Testis (tissue), 3 donors: Measurements from ENCODE around the gene LAS1L. TPM values are rescaled to one million over a fixed set of nuclear protein-coding genes. Genes with fewer than 3 reads are reported as not detected.
"Not testable (repeated sequence)": the region's sequence is repeated elsewhere in the genome, so short reads cannot be mapped to it uniquely, and the experiment has no call there.

Source experiments
- DNase-seq: peaks from one replicate; pipeline ENCODE4 v3.0.0-alpha.2; 2019
- H3K27ac ChIP-seq, 2 donors: fragments of 200-600 bp; sonication (generic); one replicate each; pipeline ENCODE4 v1.5.1; 2019
- H3K27me3 ChIP-seq: fragments of 200-600 bp; sonication (generic); one replicate; pipeline ENCODE4 v1.5.1; 2019
- H3K36me3 ChIP-seq: fragments of 200-600 bp; sonication (generic); one replicate; pipeline ENCODE4 v1.5.1; 2017; ENCODE audit warnings: low read depth; ENCODE audit errors: missing control alignments
- H3K4me1 ChIP-seq: fragments of 200-600 bp; sonication (generic); one replicate; pipeline ENCODE4 v1.5.1; 2019
- H3K4me3 ChIP-seq, 2 donors: fragments of 200-600 bp; sonication (generic); one replicate each; pipeline ENCODE4 v1.5.1; 2017 to 2019
- H3K9me3 ChIP-seq: fragments of 200-600 bp; sonication (generic); one replicate; pipeline ENCODE4 v1.5.1; 2017
- POLR2A ChIP-seq: fragments of 450-650 bp; IDR thresholded peaks from one replicate; pipeline ENCODE4 v1.6.1; 2017; ENCODE audit warnings: antibody characterized with exemption, mild to moderate bottlenecking, moderate library complexity
- WGBS, 2 donors: methylation state at CpG; one replicate each; pipeline ENCODE4 v1.1.5; 2018; 5-methylcytosine and 5-hydroxymethylcytosine counted together
- intact Hi-C: fragments of 100-400 bp; cut with DNase I; formaldehyde crosslinking; loops from one replicate; pipeline ENCODE4 v1.15.1; 2023; ENCODE audit warnings: low total_unique reads
- polyA plus RNA-seq: library from polyadenylated mRNA; stranded (reverse); fragments of 350-450 nt; fragmentation: Illumina TruSeq; extraction: RNeasy Lipid Tissue Mini Kit (QIAGEN cat#74804); gene quantifications from one replicate; pipeline ENCODE4 v1.2.3, GENCODE V29; 2014; ENCODE audit warnings: low read depth, low replicate concordance; ENCODE audit not compliant: insufficient read depth
- total RNA-seq, 2 donors: library from RNA; depleted of rRNA; stranded (reverse); fragments of >200 nt; gene quantifications; one replicate each; pipeline ENCODE4 v1.2.3, GENCODE V29; 2016
- TF ChIP-seq, protein P1 (sequence below), 3 experiments: fragments of 450-650 bp in 2 of 3; fragments of 200-600 bp in 1 of 3; sonication (generic) in 1 of 3; IDR thresholded peaks; one replicate each; pipeline ENCODE4 v1.5.1; 2016 to 2019; ENCODE audit warnings: antibody characterized with exemption in 3 of 3, mild to moderate bottlenecking in 2 of 3, moderate library complexity in 1 of 3

LAS1L gene
- total and polyA plus RNA-seq, 3 donors from 2014 or later, result 50.8 to 89.7 (median 87.8) TPM

DNA sequence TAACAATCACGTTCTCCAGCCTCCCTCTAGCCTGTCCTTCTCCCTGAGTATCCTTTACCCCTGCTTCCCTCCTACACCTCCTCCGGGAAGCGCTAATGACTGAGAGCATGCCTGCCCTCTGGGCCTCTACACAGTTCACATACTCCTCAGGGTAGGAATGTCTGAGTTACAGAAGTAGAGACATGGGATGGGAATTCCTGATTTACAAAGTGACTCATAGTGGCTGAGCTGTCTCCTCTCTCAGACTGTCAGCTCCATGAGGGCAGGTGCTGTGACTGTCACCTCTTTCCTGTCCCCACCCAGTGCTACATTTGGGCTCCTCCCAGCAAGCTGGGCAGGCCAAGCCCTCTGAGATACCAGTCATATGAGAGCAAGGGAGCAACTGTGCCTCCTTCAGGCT is 2.6 kb downstream of the LAS1L start:
- H3K4me3 ChIP-seq, result no peak overlapping the region
- intact Hi-C loops, result no loop called here
- H3K36me3 ChIP-seq, result no peaks in the 10 kb centered on the region
- no peaks in the 10 kb centered on the region for H3K9me3 ChIP-seq
- no peak for TF ChIP-seq POLR2A
- TF ChIP-seq, protein P1, sequence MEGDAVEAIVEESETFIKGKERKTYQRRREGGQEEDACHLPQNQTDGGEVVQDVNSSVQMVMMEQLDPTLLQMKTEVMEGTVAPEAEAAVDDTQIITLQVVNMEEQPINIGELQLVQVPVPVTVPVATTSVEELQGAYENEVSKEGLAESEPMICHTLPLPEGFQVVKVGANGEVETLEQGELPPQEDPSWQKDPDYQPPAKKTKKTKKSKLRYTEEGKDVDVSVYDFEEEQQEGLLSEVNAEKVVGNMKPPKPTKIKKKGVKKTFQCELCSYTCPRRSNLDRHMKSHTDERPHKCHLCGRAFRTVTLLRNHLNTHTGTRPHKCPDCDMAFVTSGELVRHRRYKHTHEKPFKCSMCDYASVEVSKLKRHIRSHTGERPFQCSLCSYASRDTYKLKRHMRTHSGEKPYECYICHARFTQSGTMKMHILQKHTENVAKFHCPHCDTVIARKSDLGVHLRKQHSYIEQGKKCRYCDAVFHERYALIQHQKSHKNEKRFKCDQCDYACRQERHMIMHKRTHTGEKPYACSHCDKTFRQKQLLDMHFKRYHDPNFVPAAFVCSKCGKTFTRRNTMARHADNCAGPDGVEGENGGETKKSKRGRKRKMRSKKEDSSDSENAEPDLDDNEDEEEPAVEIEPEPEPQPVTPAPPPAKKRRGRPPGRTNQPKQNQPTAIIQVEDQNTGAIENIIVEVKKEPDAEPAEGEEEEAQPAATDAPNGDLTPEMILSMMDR (IDR thresholded peaks at IDR 0.05), result no peak
- H3K27ac ChIP-seq, result no peak overlapping the region
- no peak for DNase-seq
- 63 to 86% methylated on average over 3 of the region's 3 CpGs for WGBS, 2 donors
- no peaks in the 10 kb centered on the region for H3K27me3 ChIP-seq
- H3K4me1 ChIP-seq, result peaks cover 4% of the 10 kb centered on the region

DNA sequence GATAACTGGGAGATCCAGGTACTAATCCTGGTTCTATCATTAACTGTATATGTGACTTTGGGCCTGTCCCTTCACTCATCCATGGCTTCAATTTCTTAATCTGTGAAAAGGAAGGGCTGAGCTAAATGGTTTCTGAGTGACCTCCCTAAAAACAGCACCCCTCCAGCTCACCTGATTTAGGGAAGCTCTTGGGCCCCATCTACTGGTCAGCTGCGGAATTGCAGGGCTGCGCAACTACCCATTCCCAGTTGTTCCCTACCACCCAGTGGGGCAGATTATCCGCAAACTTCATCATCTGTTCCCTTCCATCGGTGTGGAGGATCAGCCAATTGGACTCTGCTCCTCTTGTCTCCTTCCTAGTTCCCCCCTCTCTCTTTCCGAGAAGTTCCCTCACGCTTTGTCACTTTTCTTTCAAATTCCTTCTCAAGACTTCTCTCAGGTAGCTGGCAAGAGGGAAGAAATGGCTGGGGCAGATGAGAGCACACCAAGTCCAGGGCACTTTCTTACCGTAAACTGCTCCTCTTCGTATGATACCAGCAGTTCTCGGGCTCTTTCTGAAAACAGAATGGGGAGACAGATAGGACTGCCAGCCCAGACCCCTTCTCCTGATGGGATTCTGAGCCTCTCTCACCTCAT is 5.8 kb downstream of the LAS1L start:
- Histone ChIP-seq H3K27me3 (no peaks in the 10 kb centered on the region), H3K9me3 (no peaks in the 10 kb centered on the region), H3K4me1 (peaks cover 4% of the 10 kb centered on the region), H3K4me3 (no peak overlapping the region), H3K27ac (no peak overlapping the region), H3K36me3 (no peaks in the 10 kb centered on the region)
- TF ChIP-seq, protein P1 (IDR thresholded peaks at IDR 0.05), result peak; percentile 58 to 84 (median 74)
- TF ChIP-seq POLR2A, result no peak
- intact Hi-C loops, result no loop called here
- WGBS, 2 donors, result 60 to 61% methylated on average over 9 of the region's 9 CpGs
- peak; percentile 59 for DNase-seq

DNA sequence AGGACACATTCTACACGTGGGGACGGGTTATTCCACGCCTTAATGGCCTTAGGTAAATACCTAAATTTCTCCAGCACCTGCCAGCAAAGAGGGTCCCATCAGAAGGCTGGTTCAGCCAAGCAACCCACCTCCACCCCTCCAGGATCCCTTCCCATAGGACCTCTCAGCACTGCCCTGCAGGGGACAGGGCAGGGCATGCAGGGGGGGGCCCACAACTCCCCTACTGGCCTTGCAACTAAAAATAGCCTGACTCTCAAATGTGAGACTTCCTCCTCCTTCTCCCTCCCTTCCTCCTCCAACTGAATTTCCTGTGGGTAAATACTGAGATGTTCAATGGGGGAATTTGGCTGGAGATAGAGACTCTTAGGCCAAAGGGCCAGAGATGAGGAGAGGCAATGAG is 6.3 kb downstream of the LAS1L start:
- intact Hi-C loops, result no loop called here
- Histone ChIP-seq H3K27me3 (no peaks in the 10 kb centered on the region), H3K4me3 (no peak overlapping the region), H3K9me3 (no peaks in the 10 kb centered on the region), H3K4me1 (peaks cover 2% of the 10 kb centered on the region), H3K27ac (no peak overlapping the region), H3K36me3 (no peaks in the 10 kb centered on the region)
- WGBS, 2 donors, result 48% methylated on average over 3 of the region's 3 CpGs; no CpG with 5 or more reads in 1 of the 2 donors
- no peak for TF ChIP-seq POLR2A
- TF ChIP-seq, protein P1 (IDR thresholded peaks at IDR 0.05), result no peak
- no peak for DNase-seq

DNA sequence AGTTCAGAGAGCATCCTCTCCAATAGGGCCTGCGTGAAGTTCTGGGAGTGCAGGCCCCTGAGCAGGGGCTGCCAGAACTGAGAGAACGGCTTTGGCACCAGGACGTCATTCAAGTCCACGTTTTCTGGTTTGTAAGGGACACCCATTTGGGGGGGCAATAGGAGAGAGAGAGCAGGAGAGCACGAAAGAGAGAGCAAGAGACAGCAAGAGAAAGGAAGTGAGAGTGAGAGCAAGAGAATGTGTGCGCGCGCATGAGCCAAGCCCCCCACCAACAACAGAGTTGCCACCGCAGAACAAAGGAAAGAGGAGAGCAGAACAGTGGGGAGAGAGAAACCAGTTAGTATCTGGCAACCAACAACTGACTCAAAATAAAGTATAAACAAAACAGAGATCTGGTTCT is 10.4 kb downstream of the LAS1L start:
- Histone ChIP-seq H3K4me3 (no peak overlapping the region), H3K36me3 (no peaks in the 10 kb centered on the region), H3K27me3 (no peaks in the 10 kb centered on the region), H3K9me3 (no peaks in the 10 kb centered on the region), H3K27ac (no peak overlapping the region), H3K4me1 (no peaks in the 10 kb centered on the region)
- intact Hi-C loops, result no loop called here
- WGBS, 2 donors, result 89 to 91% methylated on average over 9 of the region's 9 CpGs
- DNase-seq, result no peak
- no peak for TF ChIP-seq POLR2A
- TF ChIP-seq, protein P1 (IDR thresholded peaks at IDR 0.05), result no peak

DNA sequence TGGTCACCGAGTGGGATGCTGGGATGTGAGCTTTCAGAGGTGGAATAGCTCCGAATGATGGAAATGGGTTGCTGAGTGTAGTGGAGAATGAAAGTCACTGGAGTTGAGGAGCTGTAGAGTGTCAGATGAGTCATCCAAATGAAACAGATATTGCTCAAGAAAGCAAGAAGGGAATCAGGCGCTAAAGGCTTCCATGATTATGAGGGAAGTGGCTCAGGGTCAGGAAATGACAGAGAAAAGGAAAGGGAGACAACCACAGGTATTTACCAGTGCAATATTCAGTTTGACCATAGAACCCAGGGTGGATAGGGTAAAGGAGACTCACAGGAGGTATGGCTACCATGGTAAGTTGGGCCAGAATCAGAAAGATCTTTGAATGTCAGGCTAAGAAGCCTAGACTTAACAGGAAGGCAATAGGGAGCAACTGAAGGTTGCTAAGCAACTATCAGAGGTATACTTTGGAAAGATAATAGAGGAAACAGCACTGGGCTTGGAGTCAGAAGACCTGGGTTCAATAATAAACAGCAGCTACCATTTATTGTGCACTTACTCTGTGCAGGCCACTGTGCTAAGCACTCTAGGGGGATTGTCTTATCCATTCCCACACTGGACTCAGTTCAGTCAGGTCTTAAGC is 11.7 kb downstream of the LAS1L start:
- Histone ChIP-seq H3K36me3 (no peaks in the 10 kb centered on the region), H3K27me3 (no peaks in the 10 kb centered on the region), H3K27ac (no peak overlapping the region), H3K4me1 (no peaks in the 10 kb centered on the region), H3K4me3 (no peak overlapping the region), H3K9me3 (no peaks in the 10 kb centered on the region)
- DNase-seq, result no peak
- TF ChIP-seq, protein P1 (IDR thresholded peaks at IDR 0.05), result no peak
- TF ChIP-seq POLR2A, result no peak
- intact Hi-C loops, result no loop called here
- 80 to 81% methylated on average over 3 of the region's 3 CpGs for WGBS, 2 donors

DNA sequence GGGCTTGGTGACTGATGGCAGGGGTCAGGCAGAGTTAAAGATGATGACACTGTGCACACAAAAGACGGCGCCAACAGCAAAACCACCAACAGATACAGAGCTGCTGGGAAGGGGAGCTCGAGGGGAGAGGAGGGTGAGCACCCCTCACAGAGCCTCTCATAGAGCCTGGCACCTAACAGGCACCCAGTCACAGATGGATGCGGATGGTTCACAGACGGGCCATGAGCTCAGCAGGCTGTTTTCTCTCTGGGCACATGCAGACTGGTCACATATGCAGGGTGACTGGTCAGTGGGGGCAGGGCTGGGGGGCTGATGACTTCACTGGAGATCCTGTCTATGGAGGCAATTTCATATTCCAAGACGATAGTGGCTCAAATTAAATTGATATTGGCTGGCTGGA is 15.1 kb downstream of the LAS1L start:
- H3K36me3 ChIP-seq, intact Hi-C loops, H3K9me3 ChIP-seq, H3K27me3 ChIP-seq, DNase-seq, H3K27ac ChIP-seq, H3K4me1 ChIP-seq, H3K4me3 ChIP-seq: not testable (repeated sequence)
- 57% methylated on average over 5 of the region's 6 CpGs; no CpG with 5 or more reads in 1 of the 2 donors for WGBS, 2 donors

DNA sequence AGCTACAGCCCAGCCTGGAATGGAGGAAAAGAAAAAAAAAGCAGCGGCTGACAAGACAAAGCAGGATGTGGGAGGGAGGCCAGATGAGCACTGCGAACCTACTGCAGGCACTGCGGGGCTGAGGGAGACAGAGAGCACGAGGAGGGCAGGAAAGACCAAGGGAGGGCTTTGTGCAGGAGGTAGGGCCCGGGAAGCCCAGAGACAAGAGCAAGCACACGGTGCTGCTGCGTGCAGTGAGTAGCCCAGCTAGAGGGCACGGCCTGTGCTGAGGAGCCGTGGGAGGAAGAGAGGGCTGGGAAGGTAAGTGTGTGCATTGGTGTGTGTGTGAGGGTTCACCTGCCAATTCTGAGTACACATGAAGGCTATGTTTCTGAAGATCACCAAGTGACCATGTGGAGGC is 15.6 kb downstream of the LAS1L start:
- H3K4me1 ChIP-seq, intact Hi-C loops, H3K27me3 ChIP-seq, H3K27ac ChIP-seq, H3K4me3 ChIP-seq, H3K36me3 ChIP-seq, DNase-seq, H3K9me3 ChIP-seq: not testable (repeated sequence)
- WGBS, 2 donors, result 27 to 74% methylated on average over 4 of the region's 9 CpGs
